Central memory CD4-positive, alpha-beta T cell (primary cell): ENCODE data around the gene LITAF.
"Not testable (repeated sequence)": the region's sequence is repeated elsewhere in the genome, so short reads cannot be mapped to it uniquely, and the experiment has no call there.

Experiments
- DNase-seq: peaks from one replicate; pipeline ENCODE4 v3.0.0; 2022

Gene LITAF

GRCh38 chr16:11597235-11598095 lies 10.7 kb upstream of the LITAF start:
- no peak for DNase-seq

GRCh38 chr16:11596572-11597226 lies 10.0 kb upstream of the LITAF start:
- DNase-seq: no peak

- no peak for DNase-seq
Measured at GRCh38 chr16:11593581-11593980, 6.9 kb upstream of the LITAF start.

DNA sequence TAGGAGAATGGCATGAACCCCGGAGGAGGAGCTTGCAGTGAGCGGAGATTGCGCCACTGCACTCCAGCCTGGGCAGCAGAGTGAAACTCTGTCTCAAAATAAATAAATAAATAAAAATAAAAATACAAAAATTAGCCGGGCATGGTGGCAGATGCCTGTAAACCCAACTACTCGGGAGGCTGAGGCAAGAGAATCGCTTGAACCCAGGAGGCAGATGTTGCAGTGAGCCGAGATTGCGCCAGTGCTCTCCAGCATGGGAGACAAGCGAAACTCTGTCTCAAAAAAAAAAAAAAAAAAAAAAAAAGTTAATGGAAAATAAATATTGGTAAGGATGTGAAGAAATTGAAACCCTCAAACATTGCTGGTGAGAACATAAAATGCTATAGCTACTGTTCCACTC lies 6.4 kb upstream of the LITAF start:
- not testable (repeated sequence) for DNase-seq

GRCh38 chr16:11591630-11592029 lies 4.9 kb upstream of the LITAF start:
- not testable (repeated sequence) for DNase-seq

DNA sequence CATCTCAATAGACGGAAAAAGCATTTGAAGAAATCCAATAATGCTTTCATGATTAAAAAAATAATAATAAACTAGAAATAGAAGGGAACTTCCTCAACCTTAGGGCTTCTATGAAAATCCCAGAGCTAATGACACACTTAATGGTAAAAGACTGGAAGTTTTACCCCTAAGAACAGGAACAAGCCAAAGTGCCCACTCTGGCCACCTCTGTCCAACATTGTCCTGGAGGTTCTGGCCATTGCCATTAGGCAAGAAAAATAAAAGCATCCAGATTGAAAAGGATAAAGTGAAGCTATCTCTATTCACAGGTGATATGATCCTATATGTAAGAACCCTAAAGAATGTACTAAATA lies 2.5 kb upstream of the LITAF start:
- DNase-seq: no peak

DNA sequence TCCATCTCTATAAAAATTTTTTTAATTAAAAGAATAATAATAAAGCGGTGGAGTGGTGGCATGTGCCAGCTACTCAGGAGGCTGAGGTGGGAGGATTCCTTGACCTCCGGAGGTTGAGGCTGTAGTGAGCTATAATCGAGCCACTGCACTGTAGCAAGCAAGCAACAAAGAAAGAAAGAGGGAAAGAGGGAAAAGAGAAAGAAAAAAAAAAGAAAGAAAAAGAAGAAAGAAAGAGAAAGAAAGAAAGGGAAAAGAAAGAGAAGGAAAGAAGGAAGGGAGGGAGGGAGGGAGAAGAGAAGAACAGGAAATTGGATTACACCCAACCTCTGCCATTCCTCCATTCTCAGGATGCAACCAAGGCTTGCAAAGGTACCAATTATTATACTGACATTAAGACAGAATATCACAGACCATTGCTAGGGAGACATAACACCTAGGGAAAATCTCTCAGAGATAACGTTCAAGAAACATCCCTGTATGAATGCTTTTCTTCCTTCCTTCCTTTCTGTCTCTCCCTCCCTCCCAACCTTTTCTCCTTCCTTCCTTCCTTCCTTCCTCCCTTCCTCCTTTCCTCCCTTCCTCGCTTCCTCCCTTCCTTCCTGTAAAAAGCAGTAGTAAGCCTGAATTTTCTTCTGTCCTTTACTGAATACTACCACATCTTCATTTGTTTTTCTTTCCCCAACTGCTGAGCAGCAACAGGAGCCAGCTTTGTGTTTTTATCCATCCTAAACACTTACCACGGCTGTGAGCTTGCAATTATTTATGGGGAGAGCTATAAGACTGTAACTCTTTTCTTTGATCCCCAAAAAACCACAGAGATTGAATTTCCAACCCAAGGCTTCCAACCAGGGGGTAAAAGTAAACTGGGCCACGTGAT lies 1.8 kb upstream of the LITAF start:
- DNase-seq: no peak

DNA sequence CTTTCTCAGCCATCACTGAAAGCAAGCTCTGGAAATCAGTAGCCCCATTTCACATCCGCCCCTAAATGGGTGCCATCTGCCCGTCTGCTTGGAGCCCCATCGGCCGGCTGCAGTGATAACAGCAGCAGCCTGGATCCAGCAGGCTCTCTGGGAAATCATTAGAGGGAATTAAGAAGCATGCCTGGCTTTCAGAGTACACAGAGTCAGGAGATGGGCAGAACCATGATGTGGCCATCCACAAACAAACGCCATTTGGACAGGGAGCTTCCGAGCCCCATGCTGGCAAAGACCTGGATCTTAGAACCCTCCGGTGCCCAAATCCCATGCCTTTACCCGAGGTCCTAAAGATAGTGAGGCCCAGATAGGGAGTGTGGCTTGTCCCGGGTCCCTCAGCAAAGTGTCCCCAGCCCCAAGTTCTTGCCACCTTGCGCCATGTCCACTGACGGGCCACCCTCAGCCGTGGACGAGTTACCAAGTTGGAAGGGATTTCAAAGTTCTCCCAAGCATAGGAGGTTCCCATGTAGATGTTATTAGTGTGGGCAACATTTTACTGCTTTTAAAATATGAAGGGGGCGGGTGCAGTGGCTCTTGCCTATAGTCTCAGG lies 1.0 kb upstream of the LITAF start:
- no peak for DNase-seq

DNA sequence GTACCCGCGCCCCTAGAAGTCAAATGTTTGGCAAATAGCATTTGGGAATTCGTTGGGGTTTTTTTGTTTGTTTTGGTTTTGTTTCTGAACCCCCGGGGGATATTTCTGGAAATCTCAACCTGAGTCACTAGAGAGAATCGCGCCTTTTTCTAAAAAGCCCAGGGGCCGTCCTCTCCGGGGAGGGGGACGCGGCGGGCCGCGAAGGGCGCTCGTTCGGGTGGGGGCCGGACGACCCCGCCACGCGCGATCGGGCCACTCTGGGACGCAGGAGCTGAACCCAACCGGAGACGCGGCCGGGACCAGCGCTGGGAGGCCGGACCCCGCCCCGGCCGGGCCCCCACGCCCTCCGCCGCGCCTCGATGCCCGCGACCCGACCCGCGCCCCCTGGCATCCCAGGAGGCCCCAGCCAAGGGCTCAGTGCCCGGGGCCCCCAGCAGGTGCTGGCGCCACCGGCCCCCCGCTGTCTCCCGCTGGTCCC lies 302 bp downstream of the LITAF start:
- DNase-seq: no peak

- DNase-seq: no peak
Measured at GRCh38 chr16:11585460-11586377, 1.0 kb downstream of the LITAF start.

DNA sequence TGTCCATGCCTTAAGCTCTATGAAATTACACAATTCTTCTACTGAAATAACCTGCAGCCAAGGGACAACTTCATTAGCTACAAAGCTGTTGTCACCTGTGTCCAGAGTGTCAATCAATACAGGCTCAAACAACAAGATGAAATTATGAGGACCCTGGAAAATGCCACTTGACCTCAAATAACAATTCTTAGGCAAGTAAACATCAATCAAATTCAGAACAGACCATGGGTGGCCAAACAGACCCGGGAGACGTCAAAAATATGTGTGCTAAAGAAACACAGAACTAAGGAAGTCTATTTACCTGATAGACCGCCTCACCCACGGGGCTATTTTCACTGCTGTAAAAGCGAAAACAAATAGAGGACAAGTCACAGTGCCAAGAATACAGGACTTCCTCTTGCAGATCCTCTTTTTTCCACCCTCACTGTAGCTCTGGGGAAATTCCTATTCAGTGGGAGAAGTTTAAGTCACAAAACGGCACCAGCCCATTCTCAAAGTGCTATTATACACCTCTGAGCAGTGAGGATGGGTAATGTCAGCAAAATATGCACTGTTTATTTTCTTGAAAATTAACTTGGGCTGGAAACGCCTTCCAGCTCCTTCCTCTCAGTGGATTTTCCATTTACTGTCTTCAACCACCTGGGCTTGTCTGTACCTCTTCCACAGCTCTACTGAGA lies 2.7 kb downstream of the LITAF start:
- no peak for DNase-seq

GRCh38 chr16:11583166-11583565 lies 3.6 kb downstream of the LITAF start:
- DNase-seq: no peak

- no peak for DNase-seq
Measured at GRCh38 chr16:11582157-11582814, 4.4 kb downstream of the LITAF start.

- no peak for DNase-seq
Measured at GRCh38 chr16:11581678-11582077, 5.0 kb downstream of the LITAF start.

DNA sequence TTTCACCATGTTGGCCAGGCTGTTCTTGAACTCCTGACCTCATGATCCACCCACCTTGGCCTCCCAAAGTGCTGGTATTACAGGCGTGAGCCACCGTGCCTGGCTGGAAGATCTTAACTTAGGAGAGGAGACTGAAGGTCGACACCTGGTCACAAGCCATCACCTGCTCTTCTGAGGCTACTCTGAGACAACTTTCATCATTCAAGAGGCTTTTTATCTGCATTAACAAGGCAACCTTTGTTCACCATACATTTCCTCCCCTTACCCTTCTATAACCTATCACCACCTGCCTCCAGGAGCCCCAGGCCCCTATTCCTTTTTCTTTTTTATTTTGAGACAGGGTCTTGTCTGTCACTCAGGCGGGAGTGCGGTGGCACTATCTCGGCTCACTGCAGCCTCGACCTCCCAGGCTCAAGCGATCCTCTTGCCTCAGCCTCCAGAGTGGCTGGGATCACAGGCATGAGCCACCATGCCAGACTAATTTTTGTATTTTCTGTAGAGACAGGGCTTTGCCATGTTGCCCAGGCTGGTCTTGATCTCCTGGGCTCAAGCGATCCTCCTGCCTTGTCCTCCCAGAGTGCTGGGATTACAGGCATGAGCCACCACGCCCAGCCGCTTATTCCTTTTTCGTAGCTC lies 6.2 kb downstream of the LITAF start:
- DNase-seq: no peak

DNA sequence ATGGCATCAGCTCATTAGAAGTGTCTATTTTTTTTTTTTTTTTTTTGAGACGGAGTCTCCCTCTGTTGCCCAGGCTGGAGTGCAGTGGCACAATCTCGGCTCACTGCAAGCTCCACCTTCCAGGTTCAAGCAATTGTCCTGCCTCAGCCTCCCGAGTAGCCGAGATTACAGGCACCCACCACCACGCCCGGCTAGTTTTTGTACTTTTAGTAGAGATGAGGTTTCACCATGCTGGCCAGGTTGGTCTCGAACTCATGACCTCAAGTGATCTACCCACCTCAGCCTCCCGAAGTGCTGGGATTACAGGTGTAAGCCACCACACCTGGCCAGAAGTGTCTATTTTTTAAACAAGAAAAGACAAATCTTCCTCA lies 9.4 kb downstream of the LITAF start:
- DNase-seq: not testable (repeated sequence)

DNA sequence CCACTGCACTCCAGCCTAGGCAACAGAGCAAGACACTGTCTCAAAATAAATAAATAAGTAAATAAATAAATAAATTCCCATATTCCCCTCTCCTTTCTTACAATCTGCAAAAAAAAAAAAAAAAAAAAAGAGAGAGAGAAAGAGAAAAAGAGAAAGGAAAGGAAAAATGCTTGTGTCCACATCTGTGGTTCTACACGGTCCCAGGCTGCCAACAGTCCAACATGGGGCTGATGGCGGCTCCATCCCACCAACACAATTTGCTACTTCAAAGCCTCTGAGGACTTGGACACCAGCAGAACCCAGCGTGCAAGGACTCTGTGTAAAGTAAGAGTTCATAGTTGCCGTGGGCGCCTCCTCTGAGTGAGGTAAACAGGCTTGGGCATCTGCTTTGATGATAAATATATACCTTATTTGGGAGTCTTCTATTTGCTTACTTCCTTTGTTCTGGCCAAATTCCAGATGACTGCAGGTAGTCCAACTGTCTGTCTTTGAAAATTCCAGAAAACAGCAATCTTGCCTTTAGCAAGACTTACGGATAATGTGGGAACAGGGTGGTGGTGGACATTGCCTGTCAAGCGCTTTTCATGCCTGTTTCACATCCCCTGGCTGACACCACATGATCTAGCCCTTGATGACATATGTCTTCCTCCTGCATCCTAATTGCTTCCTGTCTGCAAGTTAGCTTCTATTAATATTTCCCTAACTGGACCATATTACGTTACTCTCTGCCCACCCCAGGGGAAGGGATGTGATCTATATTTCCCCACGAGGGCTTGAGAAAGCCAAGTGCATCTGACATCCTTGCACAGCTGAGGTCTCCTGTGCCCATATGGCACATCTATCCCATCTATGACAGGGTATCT lies 10.1 kb downstream of the LITAF start:
- DNase-seq: no peak

DNA sequence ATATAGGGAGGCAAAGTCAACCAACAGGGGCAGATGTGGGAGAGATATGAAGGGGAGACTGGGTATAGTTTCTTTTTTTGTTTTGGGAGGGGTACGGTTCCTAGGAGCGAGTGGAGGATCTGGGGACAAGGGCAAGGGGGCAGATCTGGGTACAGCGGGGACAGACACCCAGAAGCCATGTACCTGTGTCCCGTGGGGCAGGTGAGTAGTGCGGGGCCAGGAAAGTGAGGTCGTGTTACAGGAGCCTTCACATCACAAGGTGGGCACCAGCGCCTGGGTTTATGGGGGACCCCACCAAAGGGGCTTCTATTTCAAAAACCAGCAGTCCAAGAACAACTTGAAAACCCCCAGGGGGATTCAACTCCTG lies 11.5 kb downstream of the LITAF start:
- no peak for DNase-seq
